IMR-90 (cell line): ENCODE measurements around the gene ROR2. TPM values are rescaled to one million over a fixed set of nuclear protein-coding genes. Genes with fewer than 3 reads are reported as not detected.
A peak's percentile ranks its signal among the peaks of the same experiment; 100 is the strongest.
"Not testable (repeated sequence)": the region's sequence is repeated elsewhere in the genome, so short reads cannot be mapped to it uniquely, and the experiment has no call there.

ENCODE experiments used
- ATAC-seq: fragments of 200-7000 bp; cut with Tn5 transposase; 2 replicates; pipeline ENCODE4 v1.9.1; 2020; ENCODE audit warnings: low read depth, mild to moderate bottlenecking, moderate library complexity
- BruUV-seq: library from RNA; stranded (reverse); fragments of 400-500 nt; replicated peaks from 2 replicates; lab custom pipeline; 2021; lab: Mats Ljungman, UMichigan
- CTCF ChIA-PET: fragments of 300-600 bp; formaldehyde crosslinking; extraction: SDS; loops from one replicate; lab custom pipeline; 2021; ENCODE audit warnings: antibody characterized with exemption; lab: Yijun Ruan, JAX
- POLR2A ChIA-PET: fragments of 300-600 bp; sonication (Branson Sonifier 250); formaldehyde crosslinking; loops from one replicate; lab custom pipeline; 2022; ENCODE audit warnings: antibody characterized with exemption; ENCODE audit not compliant: unreplicated experiment; lab: Charles Lee
- DNase-seq: peaks from one replicate; pipeline ENCODE4 v3.0.0; 2013
- H2AFZ ChIP-seq: replicated peaks from 2 replicates; pipeline ENCODE3; 2013; ENCODE audit warnings: low read length, mild to moderate bottlenecking; ENCODE audit not compliant: poor library complexity
- H2AK5ac ChIP-seq: 2 replicates; pipeline ENCODE4 v1.6.1; 2013; ENCODE audit warnings: low read depth, low read length, inconsistent platforms
- H2AK9ac ChIP-seq: replicated peaks from 2 replicates; pipeline ENCODE3; 2013; ENCODE audit warnings: mild to moderate bottlenecking, low read depth, low read length, moderate library complexity; ENCODE audit not compliant: poor library complexity
- H2BK120ac ChIP-seq: 2 replicates; pipeline ENCODE4 v1.6.1; 2013; ENCODE audit warnings: low read depth, low read length, inconsistent platforms
- H2BK15ac ChIP-seq: 3 replicates; pipeline ENCODE4 v1.6.1; 2013; ENCODE audit warnings: low read depth, low read length, inconsistent platforms
- H2BK20ac ChIP-seq: 2 replicates; pipeline ENCODE4 v1.6.1; 2013; ENCODE audit warnings: low read depth, mild to moderate bottlenecking, inconsistent platforms, low read length, moderate library complexity
- H2BK5ac ChIP-seq: 2 replicates; pipeline ENCODE4 v1.6.1; 2013; ENCODE audit warnings: mild to moderate bottlenecking, low read depth, low read length, inconsistent platforms; ENCODE audit not compliant: poor library complexity, severe bottlenecking
- H3K14ac ChIP-seq: replicated peaks from 2 replicates; pipeline ENCODE4 v1.6.1; 2013; ENCODE audit warnings: low read depth, low read length, inconsistent platforms
- H3K18ac ChIP-seq: 2 replicates; pipeline ENCODE4 v1.6.1; 2013; ENCODE audit warnings: low read depth, low read length, control low read depth
- H3K23ac ChIP-seq: 2 replicates; pipeline ENCODE4 v1.6.1; 2013; ENCODE audit warnings: low read depth, low read length, inconsistent platforms
- H3K27ac ChIP-seq: 2 replicates; pipeline ENCODE4 v1.5.1; 2013; ENCODE audit warnings: mild to moderate bottlenecking, control low read depth, low read length; ENCODE audit not compliant: insufficient read depth
- H3K27me3 ChIP-seq: 2 replicates; pipeline ENCODE4 v1.6.1; 2013; ENCODE audit warnings: low read length; ENCODE audit not compliant: control insufficient read depth, insufficient read depth
- H3K36me3 ChIP-seq: 2 replicates; pipeline ENCODE4 v1.6.1; 2013; ENCODE audit warnings: low read length, mixed read lengths; ENCODE audit not compliant: control insufficient read depth, insufficient read depth
- H3K4ac ChIP-seq: 2 replicates; pipeline ENCODE4 v1.6.1; 2013; ENCODE audit warnings: low read depth, low read length, inconsistent platforms
- H3K4me1 ChIP-seq: 2 replicates; pipeline ENCODE4 v1.6.1; 2013; ENCODE audit warnings: low read length, mixed read lengths; ENCODE audit not compliant: control insufficient read depth, insufficient read depth
- H3K4me2 ChIP-seq: 2 replicates; pipeline ENCODE4 v1.6.1; 2013; ENCODE audit warnings: low read depth, mild to moderate bottlenecking, control low read depth, low read length, moderate library complexity
- H3K4me3 ChIP-seq: 2 replicates; pipeline ENCODE4 v1.5.1; 2013; ENCODE audit warnings: low read depth, mild to moderate bottlenecking, control low read depth, low read length, moderate library complexity; ENCODE audit not compliant: insufficient read depth
- H3K56ac ChIP-seq: 2 replicates; pipeline ENCODE4 v1.6.1; 2013; ENCODE audit warnings: low read length, inconsistent platforms; ENCODE audit not compliant: insufficient read depth; ENCODE audit errors: extremely low read depth
- H3K79me1 ChIP-seq, 2 experiments: 2 replicates each; pipeline ENCODE4 v1.6.1; 2013; ENCODE audit warnings: low read length in 2 of 2, inconsistent platforms in 1 of 2, low read depth in 1 of 2
- H3K9ac ChIP-seq: 2 replicates; pipeline ENCODE4 v1.6.1; 2013; ENCODE audit warnings: low read depth, low read length, control low read depth
- H3K9me1 ChIP-seq: 2 replicates; pipeline ENCODE4 v1.6.1; 2013; ENCODE audit warnings: low read length, inconsistent platforms; ENCODE audit not compliant: insufficient read depth
- H3K9me3 ChIP-seq: 2 replicates; pipeline ENCODE4 v1.6.1; 2013; ENCODE audit warnings: low read length; ENCODE audit not compliant: control insufficient read depth, insufficient read depth
- H4K20me1 ChIP-seq: 2 replicates; pipeline ENCODE4 v1.6.1; 2013; ENCODE audit warnings: low read length, inconsistent platforms; ENCODE audit not compliant: insufficient read depth
- H4K5ac ChIP-seq: 2 replicates; pipeline ENCODE4 v1.6.1; 2013; ENCODE audit warnings: mild to moderate bottlenecking, low read depth, low read length, control low read depth
- H4K8ac ChIP-seq, 2 experiments: 2 replicates each; pipeline ENCODE4 v1.6.1; 2013; ENCODE audit warnings: low read depth in 2 of 2, low read length in 2 of 2, control low read depth in 1 of 2, inconsistent platforms in 1 of 2
- H4K91ac ChIP-seq: 2 replicates; pipeline ENCODE4 v1.6.1; 2013; ENCODE audit warnings: low read depth, low read length, inconsistent platforms; ENCODE audit not compliant: insufficient read depth
- MAFK ChIP-seq: IDR thresholded peaks from 2 replicates; pipeline ENCODE4 v1.6.1; 2012; ENCODE audit warnings: low read depth, low read length, improper control_type of control experiment
- WGBS, 2 experiments: methylation state at CpG; one replicate each; pipeline versions ENCODE4 v1.1.5 to v1.1.7; 2013; ENCODE audit warnings: missing lambda C conversion rate in 2 of 2; ENCODE audit not compliant: insufficient read length in 1 of 2; ENCODE audit errors: extremely low coverage in 2 of 2; 5-methylcytosine and 5-hydroxymethylcytosine counted together
- dilution Hi-C: fragments of 300-500 bp; cut with HindIII; formaldehyde crosslinking; loops from one replicate; pipeline ENCODE4 v1.14.3; 2018; ENCODE audit warnings: low sequenced_read_pairs; ENCODE audit not compliant: unreplicated experiment
- in situ Hi-C: fragments of 300-500 bp; cut with MboI; formaldehyde crosslinking; loops from 3 replicates; pipeline ENCODE4 v1.14.3; 2019; ENCODE audit warnings: low sequenced_read_pairs, inconsistent platforms, mixed read lengths
- intact Hi-C: fragments of 100-400 bp; cut with micrococcal nuclease; formaldehyde crosslinking; loops from 2 replicates; pipeline ENCODE4 v1.10.0; 2022
- polyA plus RNA-seq, 3 experiments: library from polyadenylated mRNA; depleted of rRNA; stranded (reverse); fragments of >200 nt; gene quantifications; 2 replicates each; pipeline ENCODE4 v1.2.3, GENCODE V29; 2012; ENCODE audit warnings: low replicate concordance in 1 of 3
- total RNA-seq: library from RNA; depleted of rRNA; stranded (reverse); fragments of >200 nt; gene quantifications from 2 replicates; pipeline ENCODE4 v1.2.3, GENCODE V29; 2012

Gene ROR2
- total and polyA plus RNA-seq, 2 of the 4 experiments (the other 2 are of a cell fraction) = 2.3 to 4.8 TPM

- H3K9me3 ChIP-seq, CTCF ChIA-PET, H3K18ac ChIP-seq, H3K56ac ChIP-seq, H3K14ac ChIP-seq, H3K4me2 ChIP-seq, DNase-seq, H2BK5ac ChIP-seq, H3K4ac ChIP-seq, H2AFZ ChIP-seq, H3K4me3 ChIP-seq, H3K36me3 ChIP-seq, H2BK20ac ChIP-seq, H2AK5ac ChIP-seq, H3K9me1 ChIP-seq, POLR2A ChIA-PET, H3K9ac ChIP-seq, H4K8ac ChIP-seq, BruUV-seq, H4K5ac ChIP-seq, in situ Hi-C loops, H3K4me1 ChIP-seq, ATAC-seq, H3K27ac ChIP-seq, H3K79me1 ChIP-seq, H3K23ac ChIP-seq, intact Hi-C loops, H3K27me3 ChIP-seq, H2BK120ac ChIP-seq, H2AK9ac ChIP-seq, H4K20me1 ChIP-seq, H4K91ac ChIP-seq, H2BK15ac ChIP-seq: not testable (repeated sequence)
- 93% methylated on average over 2 of the region's 4 CpGs; no CpG with 5 or more reads in 1 of the 2 experiments for WGBS, 2 experiments
- peak; percentile 27; the same call in 1 of the 2 replicates for TF ChIP-seq MAFK
- dilution Hi-C loops = loop anchor here (25.0 kb wide), 1 partner anchor 145 kb away; no protein-coding TSS in a partner anchor
Observed at GRCh38 chr9:91517332-91517731, 432.7 kb downstream of the ROR2 start.
